Activated CD8-positive, alpha-beta memory T cell treated with anti-CD3 and anti-CD28 coated beads for 36 hours (primary cell): ENCODE measurements around the gene MESP2. TPM values are rescaled to one million over a fixed set of nuclear protein-coding genes. Genes with fewer than 3 reads are reported as not detected.

Source experiments
- CTCF ChIA-PET: fragments of 350-600 bp; sonication (Branson Sonifier 250); formaldehyde crosslinking; loops from one replicate; lab custom pipeline; 2021; ENCODE audit warnings: antibody characterized with exemption; lab: Charles Lee
- POLR2A ChIA-PET: fragments of 350-600 bp; sonication (Branson Sonifier 250); formaldehyde crosslinking; loops from one replicate; lab custom pipeline; 2021; ENCODE audit warnings: antibody characterized with exemption; lab: Charles Lee
- total RNA-seq, 2 experiments: library from RNA; stranded (reverse); gene quantifications; one replicate each; pipeline ENCODE4 v1.2.3, GENCODE V29; 2021

MESP2 gene
- total RNA-seq, 2 experiments from 2014 or later, result not detected

GRCh38 chr15:89808160-89808870 is 32.2 kb downstream of the MESP2 start:
- POLR2A ChIA-PET, result no interaction called here
- CTCF ChIA-PET, result no interaction called here

GRCh38 chr15:89809093-89809786 is 33.1 kb downstream of the MESP2 start:
- CTCF ChIA-PET, result no interaction called here
- POLR2A ChIA-PET, result no interaction called here

- CTCF ChIA-PET, result no interaction called here
- POLR2A ChIA-PET, result no interaction called here
Observed at GRCh38 chr15:89809787-89810148, 33.6 kb downstream of the MESP2 start.

- CTCF ChIA-PET, result no interaction called here
Observed at GRCh38 chr15:89810837-89811236, 34.7 kb downstream of the MESP2 start.

GRCh38 chr15:89812011-89812846 is 36.1 kb downstream of the MESP2 start:
- CTCF ChIA-PET, result no interaction called here
- POLR2A ChIA-PET, result no interaction called here

More at GRCh38 chr15:89810837-89811236, 34.7 kb downstream of the MESP2 start:
- POLR2A ChIA-PET, result no interaction called here

GRCh38 chr15:89812847-89813320 is 36.8 kb downstream of the MESP2 start:
- ChIA-PET POLR2A (no interaction called here), CTCF (no interaction called here)

GRCh38 chr15:89813381-89814111 is 37.4 kb downstream of the MESP2 start:
- POLR2A ChIA-PET, result no interaction called here
- CTCF ChIA-PET, result no interaction called here

- POLR2A ChIA-PET, result no interaction called here
- CTCF ChIA-PET, result no interaction called here
Observed at GRCh38 chr15:89814112-89814742, 38.1 kb downstream of the MESP2 start.

- ChIA-PET POLR2A (no interaction called here), CTCF (no interaction called here)
Observed at GRCh38 chr15:89815769-89816168, 39.6 kb downstream of the MESP2 start.

- ChIA-PET POLR2A (no interaction called here), CTCF (no interaction called here)
Observed at GRCh38 chr15:89817701-89818280, 41.7 kb downstream of the MESP2 start.

GRCh38 chr15:89818287-89818686 is 42.2 kb downstream of the MESP2 start:
- CTCF ChIA-PET, result no interaction called here
- POLR2A ChIA-PET, result no interaction called here

GRCh38 chr15:89820666-89821611 is 44.8 kb downstream of the MESP2 start:
- ChIA-PET CTCF (no interaction called here), POLR2A (no interaction called here)

- CTCF ChIA-PET, result no interaction called here
- POLR2A ChIA-PET, result no interaction called here
Observed at GRCh38 chr15:89822026-89822425, 45.9 kb downstream of the MESP2 start.

GRCh38 chr15:89822611-89822950 is 46.4 kb downstream of the MESP2 start:
- ChIA-PET POLR2A (no interaction called here), CTCF (no interaction called here)

- CTCF ChIA-PET, result interaction anchor here (0.7 kb wide), 1 partner anchor 52 kb away, joined by 3 read pairs; no protein-coding TSS in a partner anchor
- POLR2A ChIA-PET, result no interaction called here
Observed at GRCh38 chr15:89822951-89823711, 47.0 kb downstream of the MESP2 start.

- ChIA-PET POLR2A (no interaction called here), CTCF (interaction anchor here (0.7 kb wide), 1 partner anchor 51 kb away, joined by 3 read pairs; no protein-coding TSS in a partner anchor)
Observed at GRCh38 chr15:89823836-89824606, 47.9 kb downstream of the MESP2 start.

- CTCF ChIA-PET, result no interaction called here
- POLR2A ChIA-PET, result no interaction called here
Observed at GRCh38 chr15:89824607-89824867, 48.4 kb downstream of the MESP2 start.
